Measurements from ENCODE around the gene MFAP3.

MFAP3 gene

GRCh38 chr5:154095904-154096303 lies 57.1 kb downstream of the MFAP3 start:
- no peak for DNase-seq

GRCh38 chr5:154097031-154097430 lies 58.3 kb downstream of the MFAP3 start:
- DNase-seq, result no peak

- no peak for DNase-seq
Observed at GRCh38 chr5:154098465-154098864, 59.7 kb downstream of the MFAP3 start.

- no peak for DNase-seq
Observed at GRCh38 chr5:154101184-154101583, 62.4 kb downstream of the MFAP3 start.

GRCh38 chr5:154103233-154103632 lies 64.5 kb downstream of the MFAP3 start:
- no peak for DNase-seq
